CD8-positive, alpha-beta memory T cell (primary cell): ENCODE data around the gene RPL32. TPM values are rescaled to one million over a fixed set of nuclear protein-coding genes. Genes with fewer than 3 reads are reported as not detected.
A peak's percentile ranks its signal among the peaks of the same experiment; 100 is the strongest.

Experiments used
- CTCF ChIA-PET: fragments of 350-600 bp; sonication (Branson Sonifier 250); formaldehyde crosslinking; loops from one replicate; lab custom pipeline; 2021; ENCODE audit warnings: antibody characterized with exemption; lab: Charles Lee
- POLR2A ChIA-PET: fragments of 350-600 bp; sonication (Branson Sonifier 250); formaldehyde crosslinking; loops from one replicate; lab custom pipeline; 2021; ENCODE audit warnings: antibody characterized with exemption; lab: Charles Lee
- DNase-seq, 5 donors: peaks; one replicate each; pipeline versions ENCODE4 v3.0.0 to v3.0.0-alpha.2; 2020 to 2022; ENCODE audit warnings: mixed read lengths in 1 of 5
- H3K27ac ChIP-seq: one replicate; pipeline ENCODE4 v1.7.0; 2013; ENCODE audit warnings: low read depth, mild to moderate bottlenecking, low read length, moderate library complexity
- H3K27me3 ChIP-seq: 2 replicates; pipeline ENCODE4 v1.7.0; 2013; ENCODE audit warnings: low read length, mild to moderate bottlenecking; ENCODE audit not compliant: insufficient read depth, poor library complexity, severe bottlenecking
- H3K36me3 ChIP-seq: 2 replicates; pipeline ENCODE4 v1.7.0; 2013; ENCODE audit warnings: mild to moderate bottlenecking, low read length, moderate library complexity; ENCODE audit not compliant: insufficient read depth
- H3K4me1 ChIP-seq: 2 replicates; pipeline ENCODE4 v1.7.0; 2013; ENCODE audit warnings: mild to moderate bottlenecking, low read length, moderate library complexity; ENCODE audit not compliant: insufficient read depth
- H3K4me3 ChIP-seq: 2 replicates; pipeline ENCODE4 v1.7.0; 2013; ENCODE audit warnings: mild to moderate bottlenecking, low read length
- H3K9me3 ChIP-seq: 2 replicates; pipeline ENCODE4 v1.7.0; 2013; ENCODE audit warnings: mild to moderate bottlenecking, low read length
- H3K27ac Mint-ChIP-seq, 8 donors: one replicate each; pipeline ENCODE4 v1.8.0; 2020 to 2021; ENCODE audit warnings: mixed read lengths in 8 of 8, mild to moderate bottlenecking in 6 of 8, inconsistent platforms in 3 of 8, moderate library complexity in 3 of 8
- H3K27me3 Mint-ChIP-seq, 2 donors: one replicate each; pipeline ENCODE4 v1.8.0; 2020 to 2021; ENCODE audit warnings: mixed read lengths in 2 of 2, mild to moderate bottlenecking in 1 of 2, moderate library complexity in 1 of 2
- H3K36me3 Mint-ChIP-seq, 3 donors: one replicate each; pipeline ENCODE4 v1.8.0; 2020 to 2021; ENCODE audit warnings: mixed read lengths in 3 of 3, inconsistent platforms in 1 of 3, mild to moderate bottlenecking in 1 of 3
- H3K4me1 Mint-ChIP-seq, 3 donors: one replicate each; pipeline ENCODE4 v1.8.0; 2020 to 2021; ENCODE audit warnings: mixed read lengths in 3 of 3, inconsistent platforms in 1 of 3, mild to moderate bottlenecking in 1 of 3
- H3K4me3 Mint-ChIP-seq, 7 donors: one replicate each; pipeline ENCODE4 v1.8.0; 2020 to 2021; ENCODE audit warnings: mixed read lengths in 7 of 7, mild to moderate bottlenecking in 6 of 7, moderate library complexity in 4 of 7, inconsistent platforms in 2 of 7
- H3K9me3 Mint-ChIP-seq, 5 donors: one replicate each; pipeline ENCODE4 v1.8.0; 2020 to 2022; ENCODE audit warnings: mixed read lengths in 5 of 5, mild to moderate bottlenecking in 3 of 5, moderate library complexity in 2 of 5, inconsistent platforms in 1 of 5
- polyA plus RNA-seq: library from polyadenylated mRNA; unstranded; fragments of 300-500 nt; fragmentation: Illumina TruSeq; gene quantifications from one replicate; pipeline ENCODE4 v1.2.3, GENCODE V29; 2021
- total RNA-seq, 2 experiments: library from RNA; stranded (reverse); gene quantifications; one replicate each; pipeline ENCODE4 v1.2.3, GENCODE V29; 2021

RPL32 gene
- total and polyA plus RNA-seq, 3 experiments from 2014 or later: 2,528 to 2,743 (median 2,642) TPM

- Mint-ChIP-seq H3K27me3 (peaks cover 0 to 1% of the 10 kb centered on the region in 2 donors), H3K4me1 (peaks cover 36 to 55% (median 50%) of the 10 kb centered on the region in 3 donors), H3K4me3 (peak overlapping the region in 2 of 7 donors; percentile 49 to 97), H3K9me3 (no peaks in the 10 kb centered on the region), H3K27ac (peak overlapping the region in 6 of 8 donors; percentile 8 to 74 (median 26)), H3K36me3 (peaks cover 17 to 92% (median 22%) of the 10 kb centered on the region in 3 donors)
- ChIA-PET CTCF (interaction anchor here (1.0 to 6.6 kb wide), 2 partner anchors 27 to 53 kb away, joined by 3 to 75 read pairs; no protein-coding TSS in a partner anchor), POLR2A (no interaction called here)
- Histone ChIP-seq H3K4me1 (peaks cover 42% of the 10 kb centered on the region), H3K9me3 (no peaks in the 10 kb centered on the region), H3K27me3 (no peaks in the 10 kb centered on the region), H3K4me3 (no peak overlapping the region), H3K36me3 (peaks cover 55% of the 10 kb centered on the region), H3K27ac (no peak overlapping the region)
- DNase-seq: no peak
Observed at GRCh38 chr3:12837295-12837986, 3.9 kb downstream of the RPL32 start.

- no peaks in the 10 kb centered on the region for H3K27me3 ChIP-seq
- ChIA-PET POLR2A (no interaction called here), CTCF (no interaction called here)
- Mint-ChIP-seq H3K4me3 (no peak overlapping the region), H3K9me3 (no peaks in the 10 kb centered on the region), H3K27me3 (no peaks in the 10 kb centered on the region), H3K27ac (peak overlapping the region in 1 of 8 donors; percentile 68), H3K4me1 (peaks cover 25 to 40% (median 37%) of the 10 kb centered on the region in 3 donors), H3K36me3 (peaks cover 17 to 96% (median 22%) of the 10 kb centered on the region in 3 donors)
- H3K36me3 ChIP-seq: peaks cover 59% of the 10 kb centered on the region
- no peak overlapping the region for H3K27ac ChIP-seq
- H3K4me3 ChIP-seq: no peak overlapping the region
- no peak for DNase-seq
- H3K9me3 ChIP-seq: no peaks in the 10 kb centered on the region
- peaks cover 29% of the 10 kb centered on the region for H3K4me1 ChIP-seq
Observed at GRCh38 chr3:12835052-12835665, 6.2 kb downstream of the RPL32 start.

- H3K27ac ChIP-seq: no peak overlapping the region
- Mint-ChIP-seq H3K4me1 (peaks cover 8 to 24% (median 21%) of the 10 kb centered on the region in 3 donors), H3K36me3 (peaks cover 3 to 82% (median 13%) of the 10 kb centered on the region in 3 donors), H3K27me3 (no peaks in the 10 kb centered on the region), H3K9me3 (no peaks in the 10 kb centered on the region), H3K4me3 (no peak overlapping the region), H3K27ac (peak overlapping the region in 5 of 8 donors; percentile 13 to 58 (median 43))
- POLR2A ChIA-PET: no interaction called here
- H3K4me3 ChIP-seq: no peak overlapping the region
- H3K36me3 ChIP-seq: peaks cover 43% of the 10 kb centered on the region
- H3K4me1 ChIP-seq: peaks cover 12% of the 10 kb centered on the region
- CTCF ChIA-PET: interaction anchor here (0.6 to 2.8 kb wide), 4 partner anchors 8 to 43 kb away, joined by 3 to 18 read pairs (median 3); partner anchors contain the start of gene RPL32
- no peaks in the 10 kb centered on the region for H3K9me3 ChIP-seq
- H3K27me3 ChIP-seq: no peaks in the 10 kb centered on the region
- no peak for DNase-seq
Observed at GRCh38 chr3:12833222-12834161, 7.9 kb downstream of the RPL32 start.

- ChIA-PET POLR2A (interaction anchor here (0.5 kb wide), 1 partner anchor 199 kb away, joined by 3 read pairs; no protein-coding TSS in a partner anchor), CTCF (interaction anchor here (1.2 to 2.8 kb wide), 5 partner anchors 9 to 45 kb away, joined by 3 to 18 read pairs (median 3); partner anchors contain the start of gene RPL32)
- H3K4me3 Mint-ChIP-seq: no peak overlapping the region
- peaks cover 5% of the 10 kb centered on the region for H3K4me1 ChIP-seq
- peaks cover 0 to 74% (median 10%) of the 10 kb centered on the region in 3 donors for H3K36me3 Mint-ChIP-seq
- peaks cover 34% of the 10 kb centered on the region for H3K36me3 ChIP-seq
- no peaks in the 10 kb centered on the region for H3K9me3 ChIP-seq
- no peaks in the 10 kb centered on the region for H3K9me3 Mint-ChIP-seq
- peak overlapping the region in 5 of 8 donors; percentile 2 to 48 (median 38) for H3K27ac Mint-ChIP-seq
- H3K4me1 Mint-ChIP-seq: peaks cover 5 to 15% (median 11%) of the 10 kb centered on the region in 3 donors
- H3K27ac ChIP-seq: no peak overlapping the region
- H3K27me3 Mint-ChIP-seq: no peaks in the 10 kb centered on the region
- no peaks in the 10 kb centered on the region for H3K27me3 ChIP-seq
- DNase-seq: no peak
- no peak overlapping the region for H3K4me3 ChIP-seq
Observed at GRCh38 chr3:12832350-12833221, 8.8 kb downstream of the RPL32 start.

- H3K27ac Mint-ChIP-seq: peak overlapping the region in 4 of 8 donors; percentile 23 to 87 (median 76)
- H3K4me3 ChIP-seq: no peak overlapping the region
- POLR2A ChIA-PET: no interaction called here
- H3K36me3 Mint-ChIP-seq: peaks cover 0 to 62% (median 4%) of the 10 kb centered on the region in 3 donors
- H3K9me3 Mint-ChIP-seq: no peaks in the 10 kb centered on the region
- peaks cover 22% of the 10 kb centered on the region for H3K36me3 ChIP-seq
- no peaks in the 10 kb centered on the region for H3K27me3 Mint-ChIP-seq
- no peak for DNase-seq
- H3K4me1 ChIP-seq: no peaks in the 10 kb centered on the region
- H3K27ac ChIP-seq: no peak overlapping the region
- no peaks in the 10 kb centered on the region for H3K9me3 ChIP-seq
- CTCF ChIA-PET: interaction anchor here (1.2 to 2.8 kb wide), 4 partner anchors 10 to 44 kb away, joined by 3 to 18 read pairs (median 6); partner anchors contain the start of gene RPL32
- peaks cover 0 to 4% (median 0%) of the 10 kb centered on the region in 3 donors for H3K4me1 Mint-ChIP-seq
- H3K27me3 ChIP-seq: no peaks in the 10 kb centered on the region
- no peak overlapping the region for H3K4me3 Mint-ChIP-seq
Observed at GRCh38 chr3:12831301-12831866, 10.0 kb downstream of the RPL32 start.

- H3K4me1 Mint-ChIP-seq: peaks cover 0 to 2% (median 0%) of the 10 kb centered on the region in 3 donors
- ChIA-PET POLR2A (no interaction called here), CTCF (interaction anchor here (1.3 to 2.0 kb wide), 3 partner anchors 11 to 23 kb away, joined by 4 to 7 read pairs (median 6); partner anchors contain the start of gene RPL32)
- Histone ChIP-seq H3K27ac (no peak overlapping the region), H3K4me1 (no peaks in the 10 kb centered on the region), H3K36me3 (peaks cover 16% of the 10 kb centered on the region), H3K27me3 (no peaks in the 10 kb centered on the region), H3K9me3 (no peaks in the 10 kb centered on the region), H3K4me3 (no peak overlapping the region)
- H3K27ac Mint-ChIP-seq: peak overlapping the region in 1 of 8 donors; percentile 42
- no peaks in the 10 kb centered on the region for H3K9me3 Mint-ChIP-seq
- H3K27me3 Mint-ChIP-seq: no peaks in the 10 kb centered on the region
- DNase-seq: no peak
- H3K36me3 Mint-ChIP-seq: peaks cover 0 to 56% (median 1%) of the 10 kb centered on the region in 3 donors
- no peak overlapping the region for H3K4me3 Mint-ChIP-seq
Observed at GRCh38 chr3:12830785-12831156, 10.6 kb downstream of the RPL32 start.
